CD4-positive, alpha-beta T cell treated with Interleukin-6 at 100 ng/mL for 8 hours (primary cell): ENCODE measurements around the gene OR51B5.
"Not testable (repeated sequence)": the region's sequence is repeated elsewhere in the genome, so short reads cannot be mapped to it uniquely, and the experiment has no call there.

Experiments used
- DNase-seq: peaks from one replicate; pipeline ENCODE4 v3.0.0-alpha.2; 2020; ENCODE audit warnings: mixed read lengths, low spot score

Gene OR51B5

GRCh38 chr11:5343474-5344335, at the start of gene OR51B5:
TSS of gene OR51B5 (minus strand) at chr11:5343524. CDS start at chr11:5343524, 0 bp downstream.
- no peak for DNase-seq

GRCh38 chr11:5390210-5390609, 46.9 kb upstream of the OR51B5 start:
- DNase-seq: no peak

GRCh38 chr11:5384335-5384734, 41.0 kb upstream of the OR51B5 start:
- no peak for DNase-seq

GRCh38 chr11:5383576-5383975, 40.3 kb upstream of the OR51B5 start, which contains the start of gene OR51M1:
TSS of gene OR51M1 (plus strand) at chr11:5383812. CDS start at chr11:5389399, 5,587 bp downstream.
- no peak for DNase-seq

GRCh38 chr11:5380740-5381342, 37.5 kb upstream of the OR51B5 start:
- DNase-seq: peak; percentile 3

GRCh38 chr11:5369789-5370188, 26.5 kb upstream of the OR51B5 start:
- no peak for DNase-seq

GRCh38 chr11:5368502-5369043, 25.2 kb upstream of the OR51B5 start:
- no peak for DNase-seq

GRCh38 chr11:5367448-5368074, 24.2 kb upstream of the OR51B5 start:
- no peak for DNase-seq

GRCh38 chr11:5366856-5367255, 23.5 kb upstream of the OR51B5 start:
- no peak for DNase-seq

- DNase-seq: not testable (repeated sequence)
Measured at GRCh38 chr11:5366365-5366764, 23.0 kb upstream of the OR51B5 start.

GRCh38 chr11:5364214-5364613, 20.9 kb upstream of the OR51B5 start:
- DNase-seq: no peak

- DNase-seq: no peak
Measured at GRCh38 chr11:5363679-5364078, 20.4 kb upstream of the OR51B5 start.

GRCh38 chr11:5362017-5362625, 18.8 kb upstream of the OR51B5 start:
- no peak for DNase-seq

- not testable (repeated sequence) for DNase-seq
Measured at GRCh38 chr11:5356031-5356430, 12.7 kb upstream of the OR51B5 start.

GRCh38 chr11:5351208-5351607, 7.9 kb upstream of the OR51B5 start, which contains the start of gene OR51B6:
TSS of gene OR51B6 (plus strand) at chr11:5351508. CDS start at chr11:5351508, 0 bp downstream.
- no peak for DNase-seq

GRCh38 chr11:5349550-5349949, 6.2 kb upstream of the OR51B5 start:
- no peak for DNase-seq

GRCh38 chr11:5348551-5349194, 5.3 kb upstream of the OR51B5 start:
- no peak for DNase-seq

GRCh38 chr11:5345831-5346230, 2.5 kb upstream of the OR51B5 start:
- no peak for DNase-seq

GRCh38 chr11:5339771-5340322, 3.5 kb downstream of the OR51B5 start:
- no peak for DNase-seq

GRCh38 chr11:5337253-5337652, 6.1 kb downstream of the OR51B5 start:
- DNase-seq: not testable (repeated sequence)

GRCh38 chr11:5336331-5336730, 7.0 kb downstream of the OR51B5 start:
- DNase-seq: no peak
